Stomach smooth muscle (tissue), 2 donors: ENCODE measurements around the gene RCOR1.

Experiments used
- H3K27ac ChIP-seq: one replicate; pipeline ENCODE4 v1.7.0; 2013; ENCODE audit warnings: mild to moderate bottlenecking, low read length, inconsistent platforms
- H3K27me3 ChIP-seq, 2 donors: one replicate each; pipeline ENCODE4 v1.7.0; 2013; ENCODE audit warnings: low read length in 2 of 2; ENCODE audit not compliant: insufficient read depth in 2 of 2, control insufficient read depth in 1 of 2
- H3K36me3 ChIP-seq, 2 donors: one replicate each; pipeline ENCODE4 v1.7.0; 2013; ENCODE audit warnings: low read length in 2 of 2; ENCODE audit not compliant: control insufficient read depth in 2 of 2, insufficient read depth in 2 of 2
- H3K4me1 ChIP-seq: one replicate; pipeline ENCODE4 v1.7.0; 2013; ENCODE audit warnings: low read length; ENCODE audit not compliant: control insufficient read depth, insufficient read depth
- H3K4me3 ChIP-seq, 2 donors: one replicate each; pipeline ENCODE4 v1.7.0; 2013; ENCODE audit warnings: low read length in 2 of 2
- H3K9ac ChIP-seq, 2 donors: one replicate each; pipeline ENCODE4 v1.7.0; 2013; ENCODE audit warnings: low read length in 2 of 2, mild to moderate bottlenecking in 1 of 2
- H3K9me3 ChIP-seq, 2 donors: one replicate each; pipeline ENCODE4 v1.7.0; 2013; ENCODE audit warnings: low read length in 2 of 2; ENCODE audit not compliant: control insufficient read depth in 2 of 2
- donor health status: healthy.
- donor health status: Pancreatic carcinoma.

RCOR1 gene

GRCh38 chr14:102737402-102738372 is 145.2 kb downstream of the RCOR1 start:
- H3K27me3 ChIP-seq: no peaks in the 10 kb centered on the region
- H3K36me3 ChIP-seq: peaks cover 0 to 7% of the 10 kb centered on the region in 2 donors
- no peak overlapping the region for H3K4me3 ChIP-seq
- no peaks in the 10 kb centered on the region for H3K4me1 ChIP-seq
- no peak overlapping the region for H3K9ac ChIP-seq
- H3K27ac ChIP-seq: no peak overlapping the region
- peaks cover 0 to 9% of the 10 kb centered on the region in 2 donors for H3K9me3 ChIP-seq

- Histone ChIP-seq H3K36me3 (peaks cover 0 to 5% of the 10 kb centered on the region in 2 donors), H3K9me3 (peaks cover 0 to 9% of the 10 kb centered on the region in 2 donors), H3K9ac (no peak overlapping the region), H3K27me3 (no peaks in the 10 kb centered on the region), H3K4me1 (no peaks in the 10 kb centered on the region), H3K27ac (no peak overlapping the region), H3K4me3 (no peak overlapping the region)
Observed at GRCh38 chr14:102738373-102739189, 146.1 kb downstream of the RCOR1 start.

GRCh38 chr14:102739190-102739469 is 146.7 kb downstream of the RCOR1 start:
- Histone ChIP-seq H3K27ac (no peak overlapping the region), H3K9ac (no peak overlapping the region), H3K9me3 (peaks cover 0 to 9% of the 10 kb centered on the region in 2 donors), H3K4me3 (no peak overlapping the region), H3K36me3 (peaks cover 0 to 5% of the 10 kb centered on the region in 2 donors), H3K4me1 (no peaks in the 10 kb centered on the region), H3K27me3 (no peaks in the 10 kb centered on the region)

GRCh38 chr14:102746634-102747438 is 154.4 kb downstream of the RCOR1 start:
- H3K36me3 ChIP-seq: peaks cover 0 to 2% of the 10 kb centered on the region in 2 donors
- no peak overlapping the region for H3K27ac ChIP-seq
- H3K9me3 ChIP-seq: peaks cover 0 to 3% of the 10 kb centered on the region in 2 donors
- no peaks in the 10 kb centered on the region for H3K4me1 ChIP-seq
- no peaks in the 10 kb centered on the region for H3K27me3 ChIP-seq
- no peak overlapping the region for H3K4me3 ChIP-seq
- no peak overlapping the region for H3K9ac ChIP-seq

- Histone ChIP-seq H3K9me3 (no peaks in the 10 kb centered on the region), H3K27me3 (no peaks in the 10 kb centered on the region), H3K36me3 (peaks cover 0 to 2% of the 10 kb centered on the region in 2 donors), H3K4me1 (no peaks in the 10 kb centered on the region), H3K27ac (no peak overlapping the region), H3K9ac (no peak overlapping the region), H3K4me3 (no peak overlapping the region)
Observed at GRCh38 chr14:102748806-102749205, 156.4 kb downstream of the RCOR1 start.

GRCh38 chr14:102749393-102750305 is 157.2 kb downstream of the RCOR1 start:
- H3K4me1 ChIP-seq: no peaks in the 10 kb centered on the region
- no peak overlapping the region for H3K27ac ChIP-seq
- no peaks in the 10 kb centered on the region for H3K27me3 ChIP-seq
- no peak overlapping the region for H3K4me3 ChIP-seq
- no peak overlapping the region for H3K9ac ChIP-seq
- peaks cover 0 to 2% of the 10 kb centered on the region in 2 donors for H3K36me3 ChIP-seq
- H3K9me3 ChIP-seq: no peaks in the 10 kb centered on the region

- Histone ChIP-seq H3K9me3 (no peaks in the 10 kb centered on the region), H3K4me1 (no peaks in the 10 kb centered on the region), H3K27ac (no peak overlapping the region), H3K36me3 (peaks cover 0 to 2% of the 10 kb centered on the region in 2 donors), H3K27me3 (no peaks in the 10 kb centered on the region), H3K9ac (no peak overlapping the region), H3K4me3 (no peak overlapping the region)
Observed at GRCh38 chr14:102750376-102750775, 157.9 kb downstream of the RCOR1 start.

GRCh38 chr14:102751088-102751487 is 158.6 kb downstream of the RCOR1 start:
- Histone ChIP-seq H3K9ac (no peak overlapping the region), H3K36me3 (peaks cover 0 to 2% of the 10 kb centered on the region in 2 donors), H3K9me3 (no peaks in the 10 kb centered on the region), H3K4me1 (no peaks in the 10 kb centered on the region), H3K27ac (no peak overlapping the region), H3K4me3 (no peak overlapping the region), H3K27me3 (no peaks in the 10 kb centered on the region)

- Histone ChIP-seq H3K27me3 (no peaks in the 10 kb centered on the region), H3K4me1 (no peaks in the 10 kb centered on the region), H3K9ac (no peak overlapping the region), H3K27ac (no peak overlapping the region), H3K9me3 (no peaks in the 10 kb centered on the region), H3K4me3 (no peak overlapping the region), H3K36me3 (peaks cover 0 to 2% of the 10 kb centered on the region in 2 donors)
Observed at GRCh38 chr14:102752239-102752847, 159.9 kb downstream of the RCOR1 start.
